HPDE6-E6E7 (cell line): ENCODE results near the gene TP53I3.
A peak's percentile ranks its signal among the peaks of the same experiment; 100 is the strongest.
"Not testable (repeated sequence)": the region's sequence is repeated elsewhere in the genome, so short reads cannot be mapped to it uniquely, and the experiment has no call there.

ENCODE experiments used
- DNase-seq: peaks from one replicate; pipeline ENCODE4 v3.0.0; 2011; ENCODE audit warnings: missing footprints; ENCODE audit errors: extremely low spot score

The TP53I3 gene

GRCh38 chr2:24084386-24085199, at the start of gene TP53I3:
Gene TP53I3, minus strand, starts transcription at chr2:24084834. Its CDS starts 508 bp downstream, at chr2:24084326.
- peak; percentile 87 for DNase-seq

- DNase-seq, result no peak
These were observed 47.9 kb upstream of the TP53I3 start for GRCh38 chr2:24132543-24132942.

- no peak for DNase-seq
These were observed 41.3 kb upstream of the TP53I3 start for GRCh38 chr2:24125956-24126355.

GRCh38 chr2:24123922-24124580, 39.4 kb upstream of the TP53I3 start:
- no peak for DNase-seq

- peak; percentile 76 for DNase-seq
These were observed 38.7 kb upstream of the TP53I3 start, which contains the start of the genes FAM228B and PFN4 for GRCh38 chr2:24123195-24123921. Gene FAM228B, plus strand, starts transcription at chr2:24123469. Its CDS starts 893 bp downstream, at chr2:24124362. Gene PFN4, minus strand, starts transcription at chr2:24123334. Its CDS starts 799 bp downstream, at chr2:24122535.

GRCh38 chr2:24122366-24123194, 37.9 kb upstream of the TP53I3 start:
- DNase-seq, result no peak

- no peak for DNase-seq
These were observed 36.8 kb upstream of the TP53I3 start for GRCh38 chr2:24121469-24121868.

- DNase-seq, result no peak
These were observed 36.4 kb upstream of the TP53I3 start for GRCh38 chr2:24121066-24121465.

GRCh38 chr2:24117902-24118301, 33.3 kb upstream of the TP53I3 start:
- no peak for DNase-seq

- DNase-seq, result no peak
These were observed 30.4 kb upstream of the TP53I3 start for GRCh38 chr2:24115057-24115456.

- DNase-seq, result peak; percentile 50
These were observed 26.8 kb upstream of the TP53I3 start for GRCh38 chr2:24111407-24111901.

- DNase-seq, result no peak
These were observed 26.1 kb upstream of the TP53I3 start for GRCh38 chr2:24110660-24111303.

- not testable (repeated sequence) for DNase-seq
These were observed 24.8 kb upstream of the TP53I3 start for GRCh38 chr2:24109431-24109830.

- no peak for DNase-seq
These were observed 22.7 kb upstream of the TP53I3 start for GRCh38 chr2:24107336-24107735.

GRCh38 chr2:24106786-24107185, 22.2 kb upstream of the TP53I3 start:
- DNase-seq, result no peak

GRCh38 chr2:24105816-24106215, 21.2 kb upstream of the TP53I3 start:
- DNase-seq, result no peak

- DNase-seq, result no peak
These were observed 20.3 kb upstream of the TP53I3 start for GRCh38 chr2:24104906-24105305.

GRCh38 chr2:24104110-24104650, 19.5 kb upstream of the TP53I3 start:
- no peak for DNase-seq

- DNase-seq, result no peak
These were observed 18.0 kb upstream of the TP53I3 start for GRCh38 chr2:24102677-24103076.

- DNase-seq, result no peak
These were observed 17.4 kb upstream of the TP53I3 start for GRCh38 chr2:24101992-24102391.
